Naive thymus-derived CD4-positive, alpha-beta T cell (primary cell): ENCODE results near the gene CLIP2. TPM values are rescaled to one million over a fixed set of nuclear protein-coding genes. Genes with fewer than 3 reads are reported as not detected.

Experiments used
- ATAC-seq: fragments of 150-1000 bp; cut with Tn5 transposase; 2 replicates; pipeline ENCODE4 v1.10.0; 2021; ENCODE audit warnings: mild to moderate bottlenecking, moderate library complexity
- CTCF ChIA-PET: fragments of 350-600 bp; sonication (Branson Sonifier 250); formaldehyde crosslinking; loops from one replicate; lab custom pipeline; 2021; ENCODE audit warnings: antibody characterized with exemption; lab: Charles Lee
- POLR2A ChIA-PET: fragments of 350-600 bp; sonication (Branson Sonifier 250); formaldehyde crosslinking; loops from one replicate; lab custom pipeline; 2021; ENCODE audit warnings: antibody characterized with exemption, inconsistent platforms; lab: Charles Lee
- DNase-seq, 9 donors: peaks; one replicate each; pipeline versions ENCODE4 v3.0.0 to v3.0.0-alpha.2; 2020 to 2022; ENCODE audit warnings: mixed read lengths in 1 of 9
- H3K27ac ChIP-seq: one replicate; pipeline ENCODE4 v1.7.0; 2013; ENCODE audit warnings: mild to moderate bottlenecking, low read depth, low read length, moderate library complexity
- H3K27me3 ChIP-seq, 2 donors: one replicate each; pipeline ENCODE4 v1.7.0; 2013; ENCODE audit warnings: low read length in 2 of 2, mild to moderate bottlenecking in 2 of 2, moderate library complexity in 2 of 2; ENCODE audit not compliant: control insufficient read depth in 2 of 2, insufficient read depth in 2 of 2
- H3K36me3 ChIP-seq, 3 experiments: 1 replicate in 2 of 3; 2 replicates in 1 of 3; pipeline ENCODE4 v1.7.0; 2013; ENCODE audit warnings: low read length in 3 of 3, mild to moderate bottlenecking in 3 of 3, moderate library complexity in 1 of 3; ENCODE audit not compliant: insufficient read depth in 3 of 3, control insufficient read depth in 2 of 3
- H3K4me1 ChIP-seq, 2 donors: one replicate each; pipeline ENCODE4 v1.7.0; 2013; ENCODE audit warnings: low read length in 2 of 2, mild to moderate bottlenecking in 2 of 2, moderate library complexity in 1 of 2; ENCODE audit not compliant: control insufficient read depth in 2 of 2, insufficient read depth in 2 of 2
- H3K4me3 ChIP-seq: 2 replicates; pipeline ENCODE4 v1.7.0; 2013; ENCODE audit warnings: mild to moderate bottlenecking, low read length
- H3K9me3 ChIP-seq, 3 experiments: 1 replicate in 2 of 3; 2 replicates in 1 of 3; pipeline ENCODE4 v1.7.0; 2013; ENCODE audit warnings: low read length in 3 of 3; ENCODE audit not compliant: control insufficient read depth in 2 of 3
- H3K27ac Mint-ChIP-seq, 9 donors: one replicate each; pipeline ENCODE4 v1.8.0; 2020 to 2022; ENCODE audit warnings: mixed read lengths in 9 of 9, mild to moderate bottlenecking in 8 of 9, moderate library complexity in 5 of 9, inconsistent platforms in 2 of 9
- H3K27me3 Mint-ChIP-seq, 5 donors: one replicate each; pipeline ENCODE4 v1.8.0; 2021 to 2022; ENCODE audit warnings: mixed read lengths in 5 of 5, mild to moderate bottlenecking in 1 of 5
- H3K36me3 Mint-ChIP-seq, 5 donors: one replicate each; pipeline ENCODE4 v1.8.0; 2020 to 2022; ENCODE audit warnings: mixed read lengths in 5 of 5, mild to moderate bottlenecking in 3 of 5, inconsistent platforms in 1 of 5
- H3K4me1 Mint-ChIP-seq, 7 donors: one replicate each; pipeline ENCODE4 v1.8.0; 2020 to 2022; ENCODE audit warnings: mixed read lengths in 7 of 7, mild to moderate bottlenecking in 3 of 7, inconsistent platforms in 1 of 7
- H3K4me3 Mint-ChIP-seq, 10 donors: one replicate each; pipeline ENCODE4 v1.8.0; 2020 to 2022; ENCODE audit warnings: mild to moderate bottlenecking in 10 of 10, mixed read lengths in 10 of 10, moderate library complexity in 6 of 10, inconsistent platforms in 2 of 10
- H3K9me3 Mint-ChIP-seq, 11 donors: one replicate each; pipeline ENCODE4 v1.8.0; 2020 to 2022; ENCODE audit warnings: mixed read lengths in 11 of 11, mild to moderate bottlenecking in 4 of 11, inconsistent platforms in 1 of 11, moderate library complexity in 1 of 11
- intact Hi-C, 2 donors: fragments of 100-400 bp; cut with micrococcal nuclease; formaldehyde crosslinking; loops; one replicate each; pipeline ENCODE4 v1.15.1; 2023
- polyA plus RNA-seq, 2 donors: library from polyadenylated mRNA; unstranded; fragments of 300-500 nt; fragmentation: Illumina TruSeq; gene quantifications; one replicate each; pipeline ENCODE4 v1.2.3, GENCODE V29; 2021
- total RNA-seq, 6 experiments: library from RNA in 5 of 6; stranded (reverse) in 5 of 6; gene quantifications; 1 replicate in 5 of 6; 2 replicates in 1 of 6; pipeline ENCODE4 v1.2.3 and lab custom pipeline; 2021 to 2026

CLIP2 gene
- total and polyA plus RNA-seq, 7 experiments from 2014 or later: 0.02 to 11.4 (median 2.9) TPM

- POLR2A ChIA-PET: no interaction called here
- peaks cover 9 to 19% (median 14%) of the 10 kb centered on the region in 7 donors for H3K4me1 Mint-ChIP-seq
Observed at GRCh38 chr7:74454021-74454924, 165.1 kb downstream of the CLIP2 start.

GRCh38 chr7:74454925-74455288 lies 165.7 kb downstream of the CLIP2 start:
- Mint-ChIP-seq H3K9me3 (peaks cover 0 to 4% (median 0%) of the 10 kb centered on the region in 11 donors), H3K4me1 (peaks cover 7 to 19% (median 14%) of the 10 kb centered on the region in 7 donors), H3K36me3 (peaks cover 0 to 5% (median 0%) of the 10 kb centered on the region in 5 donors), H3K27me3 (peaks cover 0 to 29% (median 0%) of the 10 kb centered on the region in 5 donors), H3K4me3 (peak overlapping the region in 7 of 10 donors; percentile 26 to 87 (median 47)), H3K27ac (peak overlapping the region in 2 of 9 donors; percentile 57 to 65)
- H3K27me3 ChIP-seq: no peaks in the 10 kb centered on the region
- POLR2A ChIA-PET: no interaction called here
- no peaks in the 10 kb centered on the region for H3K9me3 ChIP-seq
- no peak for DNase-seq
- no peak overlapping the region for H3K27ac ChIP-seq
- intact Hi-C loops: loop anchor here in 1 of 2 donors (1.0 to 10.0 kb wide), 3 partner anchors 201 to 1280 kb away; partner anchors contain the start of genes HIP1 and RFC2
- CTCF ChIA-PET: no interaction called here
- no peak for ATAC-seq
- no peak overlapping the region for H3K4me3 ChIP-seq
- no peaks in the 10 kb centered on the region for H3K36me3 ChIP-seq
- H3K4me1 ChIP-seq: peaks cover 0 to 5% of the 10 kb centered on the region in 2 donors

More at GRCh38 chr7:74454021-74454924, 165.1 kb downstream of the CLIP2 start:
- ATAC-seq (no peak), DNase-seq (peak in 2 of 9 donors; percentile 22 to 50)
- Mint-ChIP-seq H3K9me3 (peaks cover 0 to 5% (median 0%) of the 10 kb centered on the region in 11 donors), H3K27ac (peak overlapping the region in 2 of 9 donors; percentile 57 to 65), H3K27me3 (peaks cover 0 to 35% (median 0%) of the 10 kb centered on the region in 5 donors), H3K36me3 (peaks cover 0 to 5% (median 0%) of the 10 kb centered on the region in 5 donors), H3K4me3 (peak overlapping the region in 7 of 10 donors; percentile 26 to 87 (median 47))
- H3K36me3 ChIP-seq: no peaks in the 10 kb centered on the region
- H3K27me3 ChIP-seq: no peaks in the 10 kb centered on the region
- peaks cover 0 to 5% of the 10 kb centered on the region in 2 donors for H3K4me1 ChIP-seq
- H3K4me3 ChIP-seq: no peak overlapping the region
- H3K9me3 ChIP-seq: no peaks in the 10 kb centered on the region
- intact Hi-C loops: loop anchor here in 1 of 2 donors (1.0 to 10.0 kb wide), 3 partner anchors 200 to 1281 kb away; partner anchors contain the start of genes HIP1 and RFC2
- CTCF ChIA-PET: no interaction called here
- no peak overlapping the region for H3K27ac ChIP-seq

GRCh38 chr7:74455291-74455804 lies 166.1 kb downstream of the CLIP2 start:
- H3K36me3 ChIP-seq: no peaks in the 10 kb centered on the region
- H3K9me3 ChIP-seq: no peaks in the 10 kb centered on the region
- Mint-ChIP-seq H3K4me3 (peak overlapping the region in 7 of 10 donors; percentile 32 to 87 (median 47)), H3K36me3 (peaks cover 0 to 5% (median 0%) of the 10 kb centered on the region in 5 donors), H3K4me1 (peaks cover 7 to 19% (median 13%) of the 10 kb centered on the region in 7 donors), H3K27me3 (peaks cover 0 to 27% (median 0%) of the 10 kb centered on the region in 5 donors), H3K27ac (peak overlapping the region in 3 of 9 donors; percentile 56 to 65 (median 57)), H3K9me3 (peaks cover 0 to 4% (median 0%) of the 10 kb centered on the region in 11 donors)
- H3K27me3 ChIP-seq: no peaks in the 10 kb centered on the region
- peaks cover 0 to 5% of the 10 kb centered on the region in 2 donors for H3K4me1 ChIP-seq
- ATAC-seq (no peak), DNase-seq (no peak)
- no peak overlapping the region for H3K27ac ChIP-seq
- intact Hi-C loops: loop anchor here in 1 of 2 donors (10.0 kb wide), 1 partner anchor 1279 kb away; the partner anchor contains the start of gene HIP1
- POLR2A ChIA-PET: no interaction called here
- CTCF ChIA-PET: no interaction called here
- no peak overlapping the region for H3K4me3 ChIP-seq

Other genes starting within 250 kb of the CLIP2 start
- 10 to 100 TPM; 11.0 to 19.7 (median 14.1) TPM for gene LIMK1, start 205.6 kb upstream of the CLIP2 start, total RNA-seq
- 1 to 10 TPM; 2.2 to 2.9 TPM for gene LIMK1, start 205.6 kb upstream of the CLIP2 start, polyA plus RNA-seq
- 100 to 1,000 TPM; 163 to 284 (median 223) TPM for gene EIF4H, start 115.1 kb upstream of the CLIP2 start, total RNA-seq
- gene EIF4H, start 115.1 kb upstream of the CLIP2 start, polyA plus RNA-seq: 100 to 1,000 TPM; 256 to 280 TPM
- 10 to 100 TPM in 3 of 5 experiments, 1 to 10 TPM in 2; 2.6 to 67.0 (median 10.5) TPM for gene LAT2, start 79.4 kb upstream of the CLIP2 start, total RNA-seq
- 1 to 10 TPM in 1 of 2 donors, under 1 TPM in 1; 0.69 to 1.5 TPM for gene LAT2, start 79.4 kb upstream of the CLIP2 start, polyA plus RNA-seq
- 10 to 100 TPM; 12.0 to 51.7 (median 15.2) TPM for gene RFC2, start 35.0 kb upstream of the CLIP2 start, total RNA-seq
- gene RFC2, start 35.0 kb upstream of the CLIP2 start, polyA plus RNA-seq: 10 to 100 TPM; 21.4 to 23.7 TPM
- gene GTF2IRD1, start 164.5 kb downstream of the CLIP2 start, total RNA-seq: 1 to 10 TPM in 2 of 5 experiments, under 1 TPM in 3; 0.82 to 5.6 (median 0.93) TPM
- gene GTF2IRD1, start 164.5 kb downstream of the CLIP2 start, polyA plus RNA-seq: under 1 TPM in 1 of 2 donors, not detected in 1; 0.07 TPM